Lower leg skin (tissue), 4 donors: ENCODE results near the gene GINS2. TPM values are rescaled to one million over a fixed set of nuclear protein-coding genes. Genes with fewer than 3 reads are reported as not detected.

Experiments
- DNase-seq, 2 donors: peaks; one replicate each; pipeline ENCODE4 v3.0.0-alpha.2; 2019; ENCODE audit warnings: low spot score in 2 of 2
- H3K4me3 ChIP-seq: fragments of 200-600 bp; sonication (generic); 2 replicates; pipeline ENCODE4 v1.5.1; 2017; ENCODE audit warnings: mild to moderate bottlenecking, low read depth; ENCODE audit not compliant: poor library complexity, severe bottlenecking
- CTCF ChIP-seq, 3 donors: fragments of 450-650 bp; IDR thresholded peaks; one replicate each; pipeline ENCODE4 v1.5.1; 2016; ENCODE audit warnings: antibody characterized with exemption in 3 of 3, mild to moderate bottlenecking in 3 of 3, moderate library complexity in 2 of 3
- POLR2A ChIP-seq, 2 donors: fragments of 450-650 bp; IDR thresholded peaks; one replicate each; pipeline ENCODE4 v1.6.1; 2016 to 2017; ENCODE audit warnings: antibody characterized with exemption in 2 of 2, mild to moderate bottlenecking in 1 of 2, moderate library complexity in 1 of 2
- WGBS, 2 donors: methylation state at CpG; one replicate each; pipeline ENCODE4 v1.1.5; 2018; 5-methylcytosine and 5-hydroxymethylcytosine counted together
- intact Hi-C: fragments of 100-400 bp; cut with DNase I; formaldehyde crosslinking; loops from one replicate; pipeline ENCODE4 v1.15.0; 2023; ENCODE audit warnings: low total_unique reads
- total RNA-seq, 4 donors: library from RNA; depleted of rRNA; stranded (reverse); fragments of >200 nt; gene quantifications; one replicate each; pipeline ENCODE4 v1.1.0, GENCODE V29; 2016

Gene GINS2
- total RNA-seq: under 1 TPM in 3 of 4 donors, not detected in 1; 0.38 to 0.98 (median 0.91) TPM

GRCh38 chr16:85688586-85689284 is at the start of gene GINS2:
GINS2 (minus strand) TSS chr16:85688954; CDS start chr16:85688898, 56 bp downstream.
- DNase-seq: peak; percentile 81 to 96
- intact Hi-C loops: no loop called here
- peak within 1 kb of the TSS; percentile 35 for H3K4me3 ChIP-seq
- no peak for TF ChIP-seq CTCF (IDR thresholded peaks at IDR 0.05)
- TF ChIP-seq POLR2A (IDR thresholded peaks at IDR 0.05): no peak
- WGBS, 2 donors: 1 to 2% methylated on average over 14 to 38 of the region's 86 CpGs

GRCh38 chr16:85736921-85737320 is 48.2 kb upstream of the GINS2 start:
- intact Hi-C loops: no loop called here
- TF ChIP-seq POLR2A (IDR thresholded peaks at IDR 0.05) (no peak), CTCF (IDR thresholded peaks at IDR 0.05) (no peak)
- no peak for DNase-seq
- H3K4me3 ChIP-seq: no peak overlapping the region
- whole genome bisulfite sequencing, 2 donors: 87 to 90% methylated on average over 9 of the region's 9 CpGs

- WGBS, 2 donors: 72 to 80% methylated on average over 5 to 6 of the region's 6 CpGs
- intact Hi-C loops: no loop called here
- TF ChIP-seq CTCF (IDR thresholded peaks at IDR 0.05) (no peak), POLR2A (IDR thresholded peaks at IDR 0.05) (no peak)
- H3K4me3 ChIP-seq: no peak overlapping the region
- DNase-seq: no peak
These were observed 47.2 kb upstream of the GINS2 start for GRCh38 chr16:85735946-85736345.

GRCh38 chr16:85735225-85735635 is 46.5 kb upstream of the GINS2 start:
- WGBS, 2 donors: 77 to 84% methylated on average over 14 of the region's 14 CpGs
- intact Hi-C loops: no loop called here
- TF ChIP-seq POLR2A (IDR thresholded peaks at IDR 0.05): no peak
- no peak for TF ChIP-seq CTCF (IDR thresholded peaks at IDR 0.05)
- no peak overlapping the region for H3K4me3 ChIP-seq
- no peak for DNase-seq

GRCh38 chr16:85734311-85735017 is 45.7 kb upstream of the GINS2 start:
- TF ChIP-seq CTCF (IDR thresholded peaks at IDR 0.05) (no peak), POLR2A (IDR thresholded peaks at IDR 0.05) (no peak)
- WGBS, 2 donors: 83 to 84% methylated on average over 10 of the region's 10 CpGs
- H3K4me3 ChIP-seq: no peak overlapping the region
- intact Hi-C loops: no loop called here
- DNase-seq: no peak
